SH-SY5Y (cell line): ENCODE results near the gene HSBP1.

Source experiments
- GATA2 ChIP-seq: IDR thresholded peaks from 2 replicates; pipeline ENCODE4 v1.6.1; 2011; ENCODE audit warnings: mild to moderate bottlenecking, low read depth, low read length
- GATA3 ChIP-seq: IDR thresholded peaks from 2 replicates; pipeline ENCODE4 v1.6.1; 2011; ENCODE audit warnings: low read depth, mild to moderate bottlenecking, low read length, moderate library complexity

HSBP1 gene

GRCh38 chr16:83807710-83808572 lies at the start of gene HSBP1:
Gene HSBP1, plus strand, starts transcription at chr16:83807978. Its CDS starts 99 bp downstream, at chr16:83808077.
- TF ChIP-seq GATA3 (no peak), GATA2 (no peak)

GRCh38 chr16:83762141-83762991 lies 45.4 kb upstream of the HSBP1 start:
- no peak for TF ChIP-seq GATA3
- TF ChIP-seq GATA2: no peak

GRCh38 chr16:83762992-83763358 lies 44.8 kb upstream of the HSBP1 start:
- no peak for TF ChIP-seq GATA2
- TF ChIP-seq GATA3: no peak

DNA sequence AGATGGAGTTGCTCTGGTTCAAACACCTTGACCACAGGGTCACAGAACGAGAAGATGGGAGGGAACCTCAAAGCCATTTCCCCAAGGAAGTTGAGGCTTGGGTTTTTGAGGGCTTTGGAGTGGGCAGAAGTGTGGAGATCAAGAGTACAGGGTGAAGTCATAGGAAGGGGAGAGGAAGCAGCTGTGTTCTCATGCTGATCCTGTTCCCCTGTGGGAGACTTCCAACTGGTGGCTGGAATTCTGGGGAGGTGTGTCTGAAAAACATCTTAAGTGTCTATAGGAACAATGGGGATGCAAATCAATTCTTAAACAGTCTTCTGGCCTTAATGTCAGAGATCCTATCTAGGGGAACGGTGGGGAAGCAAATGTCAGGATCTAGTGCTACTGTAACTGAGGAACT lies 38.8 kb upstream of the HSBP1 start:
- TF ChIP-seq GATA2 (no peak), GATA3 (no peak)

DNA sequence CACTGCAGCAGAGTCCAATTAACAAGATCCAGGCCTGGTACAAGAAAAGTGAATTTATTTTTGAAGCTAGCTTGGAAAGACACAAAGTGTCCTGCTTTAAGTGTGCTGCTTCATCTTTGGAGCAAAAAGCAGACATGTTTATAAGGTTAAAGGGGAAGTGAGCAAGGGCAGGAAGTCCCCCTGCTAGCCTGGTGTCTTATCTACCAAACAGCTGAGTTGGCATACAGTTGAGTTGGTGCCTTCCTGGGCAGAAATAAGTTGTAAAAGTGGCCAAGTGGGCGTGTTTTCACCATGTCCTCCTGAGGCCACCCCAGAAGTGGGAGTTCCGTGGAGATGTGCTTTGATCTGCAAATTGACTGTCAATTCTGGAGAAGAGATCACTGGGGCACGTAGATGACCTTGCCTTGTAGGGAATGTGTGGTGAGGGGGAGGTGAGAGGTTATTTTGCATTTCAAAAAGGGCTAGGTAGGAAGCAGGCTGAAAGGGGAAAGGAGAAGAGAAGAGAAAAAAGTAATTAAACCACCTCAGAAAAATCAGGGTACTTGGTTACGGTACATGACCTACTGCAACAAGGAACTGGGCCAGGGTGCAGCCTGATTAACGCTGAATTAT lies 38.3 kb upstream of the HSBP1 start:
- TF ChIP-seq GATA3 (no peak), GATA2 (no peak)

DNA sequence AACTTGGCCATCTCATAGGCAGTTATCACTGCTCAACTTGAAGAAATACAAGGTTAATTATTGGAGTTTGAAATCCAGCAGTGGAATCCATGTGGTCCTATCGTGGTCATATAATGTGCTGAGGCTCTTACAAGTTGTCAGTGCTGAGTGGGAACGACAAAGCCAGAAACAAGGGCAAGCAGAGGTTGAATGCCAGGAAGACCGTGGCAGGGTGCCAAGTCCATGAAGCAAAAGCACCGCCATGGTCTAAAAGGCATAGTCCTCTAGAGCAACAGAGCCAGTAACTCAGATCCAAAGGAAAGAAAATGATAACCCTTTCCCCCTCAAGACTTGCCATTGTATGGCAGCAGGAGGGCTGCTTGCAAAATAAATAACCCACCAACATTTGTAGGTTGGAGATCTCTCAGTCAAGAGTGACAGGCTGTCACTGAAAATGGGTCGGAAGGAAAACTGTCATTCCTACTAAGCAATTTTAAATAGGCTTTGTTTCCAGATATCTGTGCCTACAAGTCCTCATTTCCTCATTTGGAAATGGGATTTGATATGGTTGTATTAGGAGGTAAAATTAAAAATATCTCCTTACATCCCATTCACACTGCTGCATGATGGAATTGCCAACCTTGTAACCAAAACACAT lies 36.4 kb upstream of the HSBP1 start:
- TF ChIP-seq GATA2 (no peak), GATA3 (no peak)

GRCh38 chr16:83772806-83773205 lies 35.0 kb upstream of the HSBP1 start:
- TF ChIP-seq GATA2: no peak
- no peak for TF ChIP-seq GATA3

GRCh38 chr16:83774066-83774465 lies 33.7 kb upstream of the HSBP1 start:
- TF ChIP-seq GATA2 (no peak), GATA3 (no peak)

- no peak for TF ChIP-seq GATA3
- TF ChIP-seq GATA2: no peak
These were observed 30.8 kb upstream of the HSBP1 start for GRCh38 chr16:83776944-83777343.

DNA sequence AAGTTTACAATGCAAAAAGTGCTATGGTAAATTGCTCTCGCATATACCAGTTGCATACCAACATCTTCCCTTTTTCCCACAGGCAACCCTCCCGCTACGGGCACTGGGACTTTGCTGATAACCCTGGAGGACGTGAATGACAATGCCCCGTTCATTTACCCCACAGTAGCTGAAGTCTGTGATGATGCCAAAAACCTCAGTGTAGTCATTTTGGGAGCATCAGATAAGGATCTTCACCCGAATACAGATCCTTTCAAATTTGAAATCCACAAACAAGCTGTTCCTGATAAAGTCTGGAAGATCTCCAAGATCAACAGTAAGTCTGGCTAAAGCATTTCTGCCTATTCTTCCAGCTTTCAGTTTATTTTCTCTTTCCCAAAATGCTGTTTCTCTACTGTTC lies 27.9 kb upstream of the HSBP1 start:
- TF ChIP-seq GATA3 (peak; percentile 49; the same call in 1 of the 2 replicates), GATA2 (peak; percentile 90)

DNA sequence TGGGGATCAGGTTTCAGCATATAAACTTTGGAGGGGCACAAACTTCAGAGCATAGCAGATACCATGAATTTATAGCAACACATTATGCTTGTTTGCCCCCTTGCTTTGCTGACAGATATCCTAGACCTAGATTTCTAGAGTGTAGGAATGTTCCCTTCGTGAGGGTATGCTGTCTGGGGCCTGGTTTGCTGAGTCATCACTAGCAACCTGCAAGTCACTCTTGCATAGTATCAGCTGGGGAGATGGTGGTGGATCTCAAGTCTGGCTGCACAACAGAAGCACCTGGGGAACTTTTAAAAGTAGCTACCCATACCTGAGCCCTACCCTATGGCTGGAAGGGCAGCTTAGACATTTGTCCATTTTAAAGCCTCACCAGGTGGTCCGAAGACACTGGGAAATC lies 22.3 kb upstream of the HSBP1 start:
- TF ChIP-seq GATA2: no peak
- no peak for TF ChIP-seq GATA3

DNA sequence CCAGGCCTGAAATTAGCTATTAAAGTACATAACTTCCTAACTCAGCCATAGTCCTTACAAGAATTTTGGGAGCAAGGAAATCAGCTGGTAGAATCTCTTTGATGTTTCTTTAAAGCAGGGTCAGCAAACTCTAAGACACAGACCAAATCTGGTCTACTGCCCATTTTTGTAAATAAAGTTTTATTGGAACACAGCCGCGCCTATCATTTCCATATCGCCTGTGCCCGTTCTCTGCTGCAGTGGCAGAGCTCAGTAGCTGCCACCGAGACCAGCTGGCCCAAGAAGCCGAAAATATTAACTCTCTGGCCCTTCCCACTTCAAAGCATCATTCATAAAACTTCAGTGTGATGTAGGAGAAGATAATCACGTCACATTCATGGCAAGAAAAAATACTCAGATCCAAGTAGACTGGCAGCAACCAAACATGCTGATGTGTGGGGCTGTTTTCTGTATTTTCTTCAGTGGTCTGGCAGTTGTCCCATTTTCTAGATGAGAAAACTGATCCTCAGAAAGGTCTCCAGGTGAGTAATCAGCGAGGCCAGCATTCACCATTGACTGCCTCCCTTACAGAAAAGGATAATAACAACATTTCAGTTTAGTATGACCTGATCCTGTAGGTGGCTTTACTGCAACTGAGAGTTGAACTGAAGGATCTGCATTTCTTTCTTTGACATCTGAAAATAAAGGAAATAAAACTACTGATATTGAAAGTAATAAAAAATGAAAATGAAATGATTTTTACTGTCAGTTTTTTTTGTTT lies 18.0 kb upstream of the HSBP1 start:
- TF ChIP-seq GATA3: no peak
- no peak for TF ChIP-seq GATA2

DNA sequence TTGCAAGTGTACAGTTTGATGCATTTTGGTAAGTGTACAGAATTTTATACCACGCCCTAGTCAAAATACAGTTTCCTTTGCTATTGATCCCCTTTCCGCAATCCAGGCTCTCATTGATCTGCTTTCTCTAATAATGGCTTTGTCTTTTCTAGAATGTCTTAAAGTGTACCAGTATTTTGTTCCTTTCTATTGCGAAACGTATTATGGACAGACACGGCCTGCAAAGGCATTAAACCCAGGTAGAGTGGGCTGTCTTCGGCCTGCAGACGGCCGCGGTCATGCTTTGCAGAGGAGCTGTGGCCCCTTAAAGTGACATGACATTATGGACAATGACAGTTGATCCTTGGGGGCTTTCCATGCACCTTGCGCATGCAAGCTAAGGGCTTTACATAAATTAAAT lies 15.9 kb upstream of the HSBP1 start:
- TF ChIP-seq GATA3: no peak
- TF ChIP-seq GATA2: no peak

GRCh38 chr16:83792391-83792790 lies 15.4 kb upstream of the HSBP1 start:
- TF ChIP-seq GATA3 (no peak), GATA2 (no peak)
